ENCODE results near the gene RAPGEF2.
"Not testable (repeated sequence)": the region's sequence is repeated elsewhere in the genome, so short reads cannot be mapped to it uniquely, and the experiment has no call there.

GRCh38 chr4:159077018-159077417, 25.9 kb upstream of the RAPGEF2 start:
- not testable (repeated sequence) for TF ChIP-seq CTCF (conservative IDR thresholded peaks at IDR 0.05); ZFX (IDR thresholded peaks at IDR 0.05)
